SK-N-SH (cell line): ENCODE data around the gene ZNF599.

Source experiments
- FOSL2 ChIP-seq: IDR thresholded peaks from 2 replicates; pipeline ENCODE4 v1.4.0; 2012; ENCODE audit warnings: low read depth, mild to moderate bottlenecking, moderate library complexity, borderline replicate concordance
- NFIC ChIP-seq: IDR thresholded peaks from 2 replicates; pipeline ENCODE4 v1.4.0; 2012; ENCODE audit warnings: borderline replicate concordance
- TF ChIP-seq, protein P1 (sequence below): fragments of 200-600 bp; sonication (generic); IDR thresholded peaks from 2 replicates; pipeline ENCODE4 v1.6.1; 2017; ENCODE audit warnings: antibody characterized with exemption, mild to moderate bottlenecking, moderate library complexity
- TF ChIP-seq, protein P2 (sequence below): fragments of 150-350 bp; IDR thresholded peaks from 2 replicates; pipeline ENCODE4 v1.6.1; 2017; ENCODE audit warnings: antibody characterized with exemption, low read length, low read depth, borderline replicate concordance
- TF ChIP-seq, protein P3 (sequence below): IDR thresholded peaks from 2 replicates; pipeline ENCODE4 v1.4.0; 2012; ENCODE audit warnings: low read depth

DNA sequence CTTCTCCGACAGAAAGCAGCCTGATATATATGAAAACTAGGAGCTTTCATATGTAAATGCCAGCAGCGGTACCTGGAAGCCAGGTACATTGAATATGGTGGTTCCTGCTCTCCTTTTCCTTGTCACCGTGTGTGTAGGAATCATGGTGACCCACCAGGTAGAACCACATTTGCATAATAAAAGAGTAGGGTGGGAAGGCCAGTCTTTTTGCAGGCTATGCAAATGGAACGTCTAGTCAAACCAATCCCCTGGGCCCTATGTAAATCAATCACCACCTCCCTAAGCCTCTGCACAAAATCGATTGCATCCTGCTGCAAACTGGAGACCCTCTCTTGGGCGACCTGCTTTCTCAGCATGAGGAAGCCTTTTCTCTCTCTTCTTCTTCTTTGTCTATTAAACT lies 61.1 kb downstream of the ZNF599 start:
- TF ChIP-seq, protein P1, sequence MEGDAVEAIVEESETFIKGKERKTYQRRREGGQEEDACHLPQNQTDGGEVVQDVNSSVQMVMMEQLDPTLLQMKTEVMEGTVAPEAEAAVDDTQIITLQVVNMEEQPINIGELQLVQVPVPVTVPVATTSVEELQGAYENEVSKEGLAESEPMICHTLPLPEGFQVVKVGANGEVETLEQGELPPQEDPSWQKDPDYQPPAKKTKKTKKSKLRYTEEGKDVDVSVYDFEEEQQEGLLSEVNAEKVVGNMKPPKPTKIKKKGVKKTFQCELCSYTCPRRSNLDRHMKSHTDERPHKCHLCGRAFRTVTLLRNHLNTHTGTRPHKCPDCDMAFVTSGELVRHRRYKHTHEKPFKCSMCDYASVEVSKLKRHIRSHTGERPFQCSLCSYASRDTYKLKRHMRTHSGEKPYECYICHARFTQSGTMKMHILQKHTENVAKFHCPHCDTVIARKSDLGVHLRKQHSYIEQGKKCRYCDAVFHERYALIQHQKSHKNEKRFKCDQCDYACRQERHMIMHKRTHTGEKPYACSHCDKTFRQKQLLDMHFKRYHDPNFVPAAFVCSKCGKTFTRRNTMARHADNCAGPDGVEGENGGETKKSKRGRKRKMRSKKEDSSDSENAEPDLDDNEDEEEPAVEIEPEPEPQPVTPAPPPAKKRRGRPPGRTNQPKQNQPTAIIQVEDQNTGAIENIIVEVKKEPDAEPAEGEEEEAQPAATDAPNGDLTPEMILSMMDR, result no peak
- TF ChIP-seq, protein P2, sequence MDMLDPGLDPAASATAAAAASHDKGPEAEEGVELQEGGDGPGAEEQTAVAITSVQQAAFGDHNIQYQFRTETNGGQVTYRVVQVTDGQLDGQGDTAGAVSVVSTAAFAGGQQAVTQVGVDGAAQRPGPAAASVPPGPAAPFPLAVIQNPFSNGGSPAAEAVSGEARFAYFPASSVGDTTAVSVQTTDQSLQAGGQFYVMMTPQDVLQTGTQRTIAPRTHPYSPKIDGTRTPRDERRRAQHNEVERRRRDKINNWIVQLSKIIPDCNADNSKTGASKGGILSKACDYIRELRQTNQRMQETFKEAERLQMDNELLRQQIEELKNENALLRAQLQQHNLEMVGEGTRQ, result no peak
- TF ChIP-seq, protein P3, sequence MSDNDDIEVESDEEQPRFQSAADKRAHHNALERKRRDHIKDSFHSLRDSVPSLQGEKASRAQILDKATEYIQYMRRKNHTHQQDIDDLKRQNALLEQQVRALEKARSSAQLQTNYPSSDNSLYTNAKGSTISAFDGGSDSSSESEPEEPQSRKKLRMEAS, result no peak
- TF ChIP-seq FOSL2, result no peak
- no peak for TF ChIP-seq NFIC
